Endothelial cell of umbilical vein (primary cell): Measurements from ENCODE around the gene SUSD6. TPM values are rescaled to one million over a fixed set of nuclear protein-coding genes. Genes with fewer than 3 reads are reported as not detected.

ENCODE experiments used
- BruUV-seq: library from RNA; stranded (reverse); fragments of 400-500 nt; replicated peaks from 2 replicates; lab custom pipeline; 2021; lab: Mats Ljungman, UMichigan
- CTCF ChIA-PET: fragments of 300-600, 350-600 bp; sonication (Branson Sonifier 250); formaldehyde crosslinking; loops from one replicate; lab custom pipeline; 2021; ENCODE audit warnings: antibody characterized with exemption, inconsistent platforms; lab: Charles Lee
- POLR2A ChIA-PET: fragments of 300-600, 350-600 bp; sonication (Branson Sonifier 250); formaldehyde crosslinking; loops from one replicate; lab custom pipeline; 2021; ENCODE audit warnings: antibody characterized with exemption, inconsistent platforms; lab: Charles Lee
- DNase-seq: peaks from one replicate; pipeline ENCODE4 v3.0.0-alpha.2; 2011; ENCODE audit warnings: low read depth, low spot score
- FAIRE-seq: peaks from 2 replicates; lab custom pipeline; 2011; peaks lifted over from hg19 to GRCh38; lab: Jason Lieb, UNC
- H2AFZ ChIP-seq: 2 replicates; pipeline ENCODE4 v1.6.0; 2012; ENCODE audit warnings: low read depth, low read length, control low read depth, inconsistent platforms
- H3K27ac ChIP-seq: 2 replicates; pipeline ENCODE4 v1.5.1; 2011; ENCODE audit warnings: low read depth, mild to moderate bottlenecking, control low read depth, low read length, moderate library complexity; ENCODE audit not compliant: insufficient read depth
- H3K27me3 ChIP-seq, 2 experiments: 2 replicates each; pipeline versions ENCODE4 v1.6.0 to v1.6.1; 2011; ENCODE audit warnings: low read length in 2 of 2, mixed read lengths in 1 of 2; ENCODE audit not compliant: control insufficient read depth in 2 of 2, insufficient read depth in 2 of 2
- H3K36me3 ChIP-seq, 2 experiments: 2 replicates in 1 of 2; 3 replicates in 1 of 2; pipeline ENCODE4 v1.5.1; 2011; ENCODE audit warnings: low read length in 2 of 2, mild to moderate bottlenecking in 1 of 2, moderate library complexity in 1 of 2; ENCODE audit not compliant: control insufficient read depth in 2 of 2, insufficient read depth in 2 of 2; ENCODE audit errors: extremely low read depth in 1 of 2
- H3K4me1 ChIP-seq: 3 replicates; pipeline ENCODE4 v1.5.1; 2011; ENCODE audit warnings: mild to moderate bottlenecking, low read length; ENCODE audit not compliant: control insufficient read depth, insufficient read depth; ENCODE audit errors: extremely low read depth
- H3K4me2 ChIP-seq: 2 replicates; pipeline ENCODE4 v1.6.1; 2011; ENCODE audit warnings: low read length, control low read depth, mixed read lengths; ENCODE audit not compliant: insufficient read depth
- H3K4me3 ChIP-seq, 3 experiments: fragments of 200-600 bp in 1 of 3; sonication (generic), shearing (Covaris generic) in 1 of 3; replicated peaks in 1 of 3; 2 replicates each; pipeline ENCODE4 v1.5.1; 2011 to 2016; ENCODE audit warnings: control low read depth in 3 of 3, low read length in 3 of 3, mild to moderate bottlenecking in 2 of 3, inconsistent platforms in 1 of 3, low read depth in 1 of 3, moderate library complexity in 1 of 3; ENCODE audit not compliant: insufficient read depth in 1 of 3
- H3K79me2 ChIP-seq: 2 replicates; pipeline ENCODE4 v1.6.0; 2012; ENCODE audit warnings: low read length, inconsistent platforms; ENCODE audit not compliant: control insufficient read depth, insufficient read depth
- H3K9ac ChIP-seq: replicated peaks from 2 replicates; pipeline ENCODE3; 2011; ENCODE audit warnings: low read length, control low read depth; ENCODE audit not compliant: insufficient read depth; ENCODE audit errors: extremely low read depth
- H3K9me1 ChIP-seq: replicated peaks from 3 replicates; pipeline ENCODE4 v1.6.0; 2011; ENCODE audit warnings: mild to moderate bottlenecking, low read length; ENCODE audit not compliant: control insufficient read depth, insufficient read depth; ENCODE audit errors: extremely low read depth
- H3K9me3 ChIP-seq: replicated peaks from 2 replicates; pipeline ENCODE4 v1.5.1; 2012; ENCODE audit warnings: low read length, inconsistent platforms; ENCODE audit not compliant: control insufficient read depth, insufficient read depth
- H4K20me1 ChIP-seq: replicated peaks from 2 replicates; pipeline ENCODE3; 2011; ENCODE audit warnings: mild to moderate bottlenecking, low read length; ENCODE audit not compliant: control insufficient read depth, insufficient read depth; ENCODE audit errors: extremely low read depth
- EZH2 ChIP-seq: IDR thresholded peaks from 2 replicates; pipeline ENCODE4 v1.6.1; 2012; ENCODE audit warnings: borderline replicate concordance, low read depth, mild to moderate bottlenecking, moderate library complexity, low read length, inconsistent platforms; ENCODE audit not compliant: severe bottlenecking
- FOS ChIP-seq: IDR thresholded peaks from 2 replicates; pipeline ENCODE4 v1.6.1; 2011; ENCODE audit warnings: mild to moderate bottlenecking, low read length, moderate library complexity, borderline replicate concordance; ENCODE audit not compliant: insufficient read depth
- POLR2AphosphoS5 ChIP-seq: IDR thresholded peaks from 2 replicates; pipeline ENCODE4 v1.6.1; 2012; ENCODE audit warnings: low read depth, mild to moderate bottlenecking, control low read depth, low read length, moderate library complexity; ENCODE audit not compliant: insufficient read depth
- dilution Hi-C: fragments of 300-500 bp; cut with MboI; formaldehyde crosslinking; loops from one replicate; pipeline ENCODE4 v1.15.0; 2019; ENCODE audit warnings: low sequenced_read_pairs; ENCODE audit not compliant: extremely low pct_ligation_motif_present
- intact Hi-C: fragments of 100-400 bp; cut with micrococcal nuclease; formaldehyde crosslinking; loops from one replicate; pipeline ENCODE4 v1.10.0; 2022
- polyA plus RNA-seq, 4 experiments: library from polyadenylated mRNA; depleted of rRNA in 3 of 4; stranded (reverse) in 3 of 4; unstranded in 1 of 4; fragments of >200 nt; gene quantifications; 2 replicates each; pipeline versions ENCODE4 v1.2.1 to v1.2.3, GENCODE V29; 2011 to 2012; ENCODE audit warnings: missing spikeins in 1 of 4
- total RNA-seq: library from RNA; stranded (reverse); gene quantifications from 2 replicates; pipeline ENCODE4 v1.2.3, GENCODE V29; 2021

SUSD6 gene
- total and polyA plus RNA-seq, 2 donors (not counting 3 experiments of a cell fraction or from before 2014, with no cell fraction given) = 13.4 to 19.5 TPM

DNA sequence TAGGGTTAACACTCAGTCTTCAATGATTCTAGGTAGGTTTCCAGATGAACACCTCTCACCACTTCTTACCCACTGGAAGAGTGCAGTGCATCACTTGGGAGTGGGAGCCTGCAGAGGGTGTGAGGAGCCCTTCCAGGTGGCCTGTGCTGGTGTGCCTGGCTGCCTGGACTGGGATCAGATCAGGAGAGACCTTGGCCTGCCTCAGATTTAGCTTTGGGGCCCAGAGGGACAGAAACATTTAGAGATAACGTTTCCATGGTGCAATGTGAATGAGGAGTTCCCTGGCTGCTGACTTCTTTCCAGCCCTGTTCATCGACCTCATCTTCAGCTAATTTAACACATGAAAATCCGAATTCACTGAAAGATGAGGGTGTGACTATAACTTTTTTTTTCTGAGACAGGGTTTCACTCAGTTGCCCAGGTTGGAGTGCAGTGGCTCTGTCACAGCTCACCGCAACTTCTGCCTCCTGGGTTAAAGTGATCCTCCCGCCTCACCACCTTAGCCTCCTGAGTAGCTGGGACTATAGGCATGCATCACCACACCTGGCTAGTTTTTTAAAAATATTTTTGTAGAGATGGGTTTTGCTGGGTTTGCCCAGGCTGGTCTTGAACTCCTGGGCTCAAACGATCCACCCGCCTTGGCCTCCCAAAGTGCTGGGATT lies 53.6 kb downstream of the SUSD6 start:
- dilution Hi-C loops (no loop called here), intact Hi-C loops (no loop called here)
- H3K79me2 ChIP-seq = peaks cover 5% of the 10 kb centered on the region
- no peak overlapping the region for H3K9ac ChIP-seq
- BruUV-seq = no TSS peak
- no peaks in the 10 kb centered on the region for H3K27me3 ChIP-seq
- DNase-seq (no peak), FAIRE-seq (no peak)
- H3K4me3 ChIP-seq = no peak overlapping the region
- H3K36me3 ChIP-seq = no peaks in the 10 kb centered on the region
- CTCF ChIA-PET = interaction anchor here (0.9 to 1.0 kb wide), 2 partner anchors 16 to 58 kb away, joined by 3 to 4 read pairs; no protein-coding TSS in a partner anchor
- H2AFZ ChIP-seq = no peak overlapping the region
- POLR2A ChIA-PET = no interaction called here
- no peak overlapping the region for H3K4me2 ChIP-seq
- no peak for TF ChIP-seq FOS
- TF ChIP-seq POLR2AphosphoS5 = no peak
- peaks cover 16% of the 10 kb centered on the region for H3K4me1 ChIP-seq
- no peaks in the 10 kb centered on the region for H3K9me3 ChIP-seq
- H4K20me1 ChIP-seq = no peaks in the 10 kb centered on the region
- H3K9me1 ChIP-seq = no peaks in the 10 kb centered on the region
- no peak overlapping the region for H3K27ac ChIP-seq

DNA sequence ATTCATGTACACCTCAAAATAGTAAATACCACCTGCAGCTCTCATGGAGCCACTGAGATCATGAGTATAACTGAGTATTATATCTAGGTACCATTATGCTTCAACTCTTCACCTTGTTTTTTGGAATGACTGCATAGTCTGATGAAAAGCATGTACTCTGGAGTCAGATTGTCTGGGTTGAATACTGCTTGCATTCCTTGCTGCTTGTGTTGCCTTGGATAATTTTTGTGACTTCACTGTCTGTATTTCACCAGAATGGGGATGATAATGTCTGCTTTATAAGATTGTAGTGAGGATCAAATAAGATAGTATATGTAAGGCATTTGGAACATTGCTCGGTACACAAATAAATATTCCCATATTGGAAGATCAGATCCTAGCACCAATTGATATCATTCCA lies 54.2 kb downstream of the SUSD6 start:
- ChIA-PET POLR2A (no interaction called here), CTCF (interaction anchor here (0.9 to 1.4 kb wide), 5 partner anchors 17 to 60 kb away, joined by 3 to 4 read pairs (median 3); no protein-coding TSS in a partner anchor)
- no peak overlapping the region for H3K27ac ChIP-seq
- H3K9me3 ChIP-seq = no peaks in the 10 kb centered on the region
- no peak overlapping the region for H3K9ac ChIP-seq
- no peaks in the 10 kb centered on the region for H3K27me3 ChIP-seq
- peaks cover 6% of the 10 kb centered on the region for H3K79me2 ChIP-seq
- no TSS peak for BruUV-seq
- TF ChIP-seq EZH2 = no peak
- dilution Hi-C loops = no loop called here
- no peaks in the 10 kb centered on the region for H4K20me1 ChIP-seq
- H2AFZ ChIP-seq = no peak overlapping the region
- DNase-seq (no peak), FAIRE-seq (no peak)
- H3K4me1 ChIP-seq = peaks cover 15% of the 10 kb centered on the region
- no peaks in the 10 kb centered on the region for H3K36me3 ChIP-seq
- no peak overlapping the region for H3K4me2 ChIP-seq
- H3K9me1 ChIP-seq = no peaks in the 10 kb centered on the region
- intact Hi-C loops = loop anchor here (1.0 to 2.0 kb wide), 2 partner anchors 51 to 54 kb away; partner anchors contain the start of gene SUSD6
- no peak overlapping the region for H3K4me3 ChIP-seq
